Caco-2 (cell line): Measurements from ENCODE around the gene METTL16. TPM values are rescaled to one million over a fixed set of nuclear protein-coding genes. Genes with fewer than 3 reads are reported as not detected.

Experiments used
- BruUV-seq: library from RNA; stranded (reverse); fragments of 400-500 nt; replicated peaks from 2 replicates; lab custom pipeline; 2021; lab: Mats Ljungman, UMichigan
- CTCF ChIA-PET: fragments of 300-600 bp; sonication (Branson Sonifier 250); formaldehyde crosslinking; loops from one replicate; lab custom pipeline; 2022; ENCODE audit warnings: antibody characterized with exemption; lab: Charles Lee
- POLR2A ChIA-PET: fragments of 300-600 bp; sonication (Branson Sonifier 250); formaldehyde crosslinking; loops from one replicate; lab custom pipeline; 2022; ENCODE audit warnings: antibody characterized with exemption; lab: Charles Lee
- DNase-seq, 2 experiments: peaks; one replicate each; pipeline versions ENCODE4 v3.0.0 to v3.0.0-alpha.2; 2020 to 2022
- H3K27me3 ChIP-seq: replicated peaks from 2 replicates; pipeline ENCODE4 v1.6.0; 2011; ENCODE audit warnings: low read length; ENCODE audit not compliant: control insufficient read depth, insufficient read depth
- H3K36me3 ChIP-seq: 2 replicates; pipeline ENCODE4 v1.5.1; 2011; ENCODE audit warnings: low read length; ENCODE audit not compliant: control insufficient read depth, insufficient read depth
- H3K4me1 ChIP-seq: fragments of 250-450 bp; sonication (Bioruptor Pico); 2 replicates; pipeline ENCODE4 v1.5.1; 2020; ENCODE audit warnings: mild to moderate bottlenecking
- H3K4me3 ChIP-seq: 2 replicates; pipeline ENCODE4 v1.5.1; 2011; ENCODE audit warnings: low read depth, mild to moderate bottlenecking, control low read depth, low read length
- H3K9me3 ChIP-seq: fragments of 250-450 bp; sonication (Bioruptor Pico); 2 replicates; pipeline ENCODE4 v1.5.1; 2020; ENCODE audit warnings: mild to moderate bottlenecking, moderate library complexity
- H3K27ac Mint-ChIP-seq: one replicate; pipeline ENCODE4 v1.8.0; 2022; ENCODE audit warnings: mixed read lengths; ENCODE audit not compliant: unreplicated experiment
- H3K27me3 Mint-ChIP-seq: one replicate; pipeline ENCODE4 v1.8.0; 2022; ENCODE audit warnings: mixed read lengths; ENCODE audit not compliant: insufficient read depth, unreplicated experiment
- H3K36me3 Mint-ChIP-seq: one replicate; pipeline ENCODE4 v1.8.0; 2022; ENCODE audit warnings: mild to moderate bottlenecking, mixed read lengths; ENCODE audit not compliant: insufficient read depth, unreplicated experiment
- H3K4me1 Mint-ChIP-seq: one replicate; pipeline ENCODE4 v1.8.0; 2022; ENCODE audit warnings: low read depth, mixed read lengths; ENCODE audit not compliant: unreplicated experiment
- H3K4me3 Mint-ChIP-seq: one replicate; pipeline ENCODE4 v1.8.0; 2022; ENCODE audit warnings: mild to moderate bottlenecking, moderate library complexity, mixed read lengths; ENCODE audit not compliant: unreplicated experiment
- H3K9me3 Mint-ChIP-seq: one replicate; pipeline ENCODE4 v1.8.0; 2022; ENCODE audit warnings: mixed read lengths; ENCODE audit not compliant: unreplicated experiment
- CTCF ChIP-seq, 2 experiments: fragments of 200-600 bp in 1 of 2; IDR thresholded peaks; 1 replicate in 1 of 2; 2 replicates in 1 of 2; pipeline versions ENCODE4 v1.5.1 to v1.8.0; 2011 to 2022; ENCODE audit warnings: antibody characterized with exemption in 1 of 2, control low read depth in 1 of 2, inconsistent platforms in 1 of 2, low read depth in 1 of 2, low read length in 1 of 2, mild to moderate bottlenecking in 1 of 2, moderate library complexity in 1 of 2; ENCODE audit not compliant: insufficient read depth in 1 of 2, severe bottlenecking in 1 of 2, unreplicated experiment in 1 of 2
- intact Hi-C: fragments of 100-400 bp; cut with micrococcal nuclease; formaldehyde crosslinking; loops from one replicate; pipeline ENCODE4 v1.10.0; 2022; ENCODE audit not compliant: unreplicated experiment
- total RNA-seq: library from RNA; stranded (reverse); gene quantifications from 2 replicates; pipeline ENCODE4 v1.2.3, GENCODE V29; 2022

METTL16 gene
- total RNA-seq, 1 experiment from 2014 or later, result 50.4 TPM

GRCh38 chr17:2482218-2482617 is 29.5 kb downstream of the METTL16 start:
- no peaks in the 10 kb centered on the region for H3K27me3 ChIP-seq
- intact Hi-C loops, result no loop called here
- peaks cover 19% of the 10 kb centered on the region for H3K4me1 Mint-ChIP-seq
- no peak for DNase-seq
- peaks cover 8% of the 10 kb centered on the region for H3K4me1 ChIP-seq
- ChIA-PET CTCF (no interaction called here), POLR2A (no interaction called here)
- H3K36me3 Mint-ChIP-seq, result peaks cover 30% of the 10 kb centered on the region
- H3K27me3 Mint-ChIP-seq, result no peaks in the 10 kb centered on the region
- no peak overlapping the region for H3K27ac Mint-ChIP-seq
- H3K36me3 ChIP-seq, result peaks cover 1% of the 10 kb centered on the region
- no peaks in the 10 kb centered on the region for H3K9me3 ChIP-seq
- TF ChIP-seq CTCF (IDR thresholded peaks at IDR 0.05; ENCODE audit: insufficient read depth in 1 of 2, low read depth in 1 of 2, low read length in 1 of 2, severe bottlenecking in 1 of 2, unreplicated experiment in 1 of 2), result no peak
- H3K4me3 ChIP-seq, result no peak overlapping the region
- no TSS peak for BruUV-seq
- no peak overlapping the region for H3K4me3 Mint-ChIP-seq
- H3K9me3 Mint-ChIP-seq, result no peaks in the 10 kb centered on the region

- TF ChIP-seq CTCF (IDR thresholded peaks at IDR 0.05; ENCODE audit: insufficient read depth in 1 of 2, low read depth in 1 of 2, low read length in 1 of 2, severe bottlenecking in 1 of 2, unreplicated experiment in 1 of 2), result no peak
- H3K27me3 ChIP-seq, result no peaks in the 10 kb centered on the region
- H3K36me3 ChIP-seq, result peaks cover 1% of the 10 kb centered on the region
- no TSS peak for BruUV-seq
- no peak overlapping the region for H3K4me3 Mint-ChIP-seq
- H3K4me1 Mint-ChIP-seq, result peaks cover 15% of the 10 kb centered on the region
- H3K9me3 Mint-ChIP-seq, result no peaks in the 10 kb centered on the region
- no peak for DNase-seq
- CTCF ChIA-PET, result no interaction called here
- no peaks in the 10 kb centered on the region for H3K27me3 Mint-ChIP-seq
- H3K4me1 ChIP-seq, result peaks cover 8% of the 10 kb centered on the region
- H3K27ac Mint-ChIP-seq, result no peak overlapping the region
- no peak overlapping the region for H3K4me3 ChIP-seq
- intact Hi-C loops, result no loop called here
- H3K9me3 ChIP-seq, result no peaks in the 10 kb centered on the region
- POLR2A ChIA-PET, result no interaction called here
- peaks cover 27% of the 10 kb centered on the region for H3K36me3 Mint-ChIP-seq
These were observed 29.9 kb downstream of the METTL16 start for GRCh38 chr17:2481760-2482159.

- H3K27me3 Mint-ChIP-seq, result no peaks in the 10 kb centered on the region
- ChIA-PET POLR2A (no interaction called here), CTCF (no interaction called here)
- no peaks in the 10 kb centered on the region for H3K27me3 ChIP-seq
- no peak for DNase-seq
- no peaks in the 10 kb centered on the region for H3K4me1 ChIP-seq
- intact Hi-C loops, result no loop called here
- H3K9me3 Mint-ChIP-seq, result no peaks in the 10 kb centered on the region
- no peak overlapping the region for H3K4me3 Mint-ChIP-seq
- peaks cover 5% of the 10 kb centered on the region for H3K36me3 ChIP-seq
- BruUV-seq, result no TSS peak
- H3K36me3 Mint-ChIP-seq, result peaks cover 52% of the 10 kb centered on the region
- no peaks in the 10 kb centered on the region for H3K9me3 ChIP-seq
- no peaks in the 10 kb centered on the region for H3K4me1 Mint-ChIP-seq
- no peak overlapping the region for H3K4me3 ChIP-seq
- no peak for TF ChIP-seq CTCF (IDR thresholded peaks at IDR 0.05; ENCODE audit: insufficient read depth in 1 of 2, low read depth in 1 of 2, low read length in 1 of 2, severe bottlenecking in 1 of 2, unreplicated experiment in 1 of 2)
- H3K27ac Mint-ChIP-seq, result no peak overlapping the region
These were observed 33.2 kb downstream of the METTL16 start for GRCh38 chr17:2478458-2478857.
